ENCODE data around the gene ETFDH.
"Not testable (repeated sequence)": the region's sequence is repeated elsewhere in the genome, so short reads cannot be mapped to it uniquely, and the experiment has no call there.

The ETFDH gene

GRCh38 chr4:158678767-158679166, 6.7 kb downstream of the ETFDH start:
- DNase-seq (ENCODE audit: low read depth in 3 of 3, low spot score in 1 of 3) = no peak

DNA sequence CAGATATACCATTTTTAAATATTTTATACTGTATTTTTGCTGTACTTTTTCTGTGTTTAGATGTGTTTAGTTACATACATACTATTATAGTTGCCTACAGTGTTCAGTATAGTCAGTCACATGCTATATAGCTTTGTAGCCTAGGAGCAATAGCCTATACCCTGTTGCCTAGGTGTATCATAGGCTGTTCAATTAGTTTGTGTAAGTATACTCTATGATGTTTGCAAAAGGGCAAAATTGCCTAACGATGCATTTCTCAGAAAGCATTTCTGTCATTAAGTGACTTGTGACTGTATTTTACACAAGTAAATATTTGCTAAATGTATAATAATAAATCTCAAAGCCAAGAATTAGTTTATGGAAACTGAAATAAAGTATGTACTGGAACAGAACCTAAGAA, 9.5 kb downstream of the ETFDH start:
- no peak for DNase-seq (ENCODE audit: low read depth in 3 of 3, low spot score in 1 of 3)

GRCh38 chr4:158682066-158682465, 10.0 kb downstream of the ETFDH start:
- DNase-seq (ENCODE audit: low read depth in 3 of 3, low spot score in 1 of 3) = no peak

GRCh38 chr4:158688813-158689212, 16.7 kb downstream of the ETFDH start:
- no peak for DNase-seq (ENCODE audit: low read depth in 3 of 3, low spot score in 1 of 3)

DNA sequence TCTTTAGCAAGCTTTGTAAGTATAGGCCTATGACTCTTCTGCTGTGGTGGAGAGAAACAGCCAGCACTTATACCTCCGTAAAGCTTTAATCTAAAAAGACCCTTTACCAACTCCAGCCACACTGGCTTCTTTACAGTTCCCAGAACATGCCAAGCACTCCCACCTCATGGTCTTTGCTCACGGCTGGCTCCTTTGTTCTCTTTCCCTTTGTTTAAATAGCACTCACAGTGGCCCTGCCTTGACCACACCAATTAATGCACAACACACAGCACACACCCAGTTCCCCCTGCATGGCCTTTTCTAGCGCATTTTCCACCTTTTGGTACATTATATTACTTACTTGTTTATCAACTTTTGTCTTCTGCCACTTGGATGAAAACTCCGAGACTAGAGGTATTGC, 32.2 kb downstream of the ETFDH start:
- no peak for DNase-seq (ENCODE audit: low read depth in 3 of 3, low spot score in 1 of 3)

DNA sequence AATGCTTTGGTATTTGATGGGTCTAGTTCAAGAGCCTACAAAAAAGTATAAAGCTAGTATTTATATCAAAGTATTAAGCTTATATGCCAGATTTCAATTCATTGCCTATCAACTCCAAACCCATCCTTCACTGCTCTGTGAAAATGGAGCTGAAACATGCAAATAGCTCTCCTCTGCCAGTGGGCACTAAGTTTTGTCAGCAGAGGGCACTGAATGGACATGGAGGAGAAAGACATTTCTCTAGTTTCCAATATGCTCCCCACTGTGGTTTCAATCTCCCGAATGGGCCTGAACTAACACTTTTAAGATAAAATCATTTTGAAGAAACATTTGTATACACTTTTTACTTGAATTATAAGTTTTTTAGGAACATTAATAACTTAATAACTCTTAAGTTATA, 38.7 kb downstream of the ETFDH start:
- no peak for DNase-seq (ENCODE audit: low read depth in 3 of 3, low spot score in 1 of 3)

DNA sequence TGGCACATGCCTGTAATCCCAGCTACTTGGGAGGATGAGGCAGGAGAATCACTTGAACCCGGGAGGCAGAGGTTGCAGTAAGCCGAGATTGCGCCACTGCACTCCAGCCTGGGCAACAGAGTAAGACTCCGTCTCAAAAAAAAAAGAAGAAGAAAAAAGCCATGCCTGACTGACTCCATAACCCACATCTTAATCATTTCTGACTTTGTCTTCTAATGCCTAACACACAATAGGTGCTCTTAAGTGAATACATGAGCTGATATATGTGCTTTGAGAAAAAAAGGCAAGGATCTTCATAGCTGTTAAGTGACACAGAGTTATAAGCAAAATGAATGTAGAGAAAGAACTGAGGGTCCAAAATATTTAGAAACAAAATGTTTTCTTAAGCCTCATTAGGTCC, 40.5 kb downstream of the ETFDH start:
- not testable (repeated sequence) for DNase-seq (ENCODE audit: low read depth in 3 of 3, low spot score in 1 of 3)

DNA sequence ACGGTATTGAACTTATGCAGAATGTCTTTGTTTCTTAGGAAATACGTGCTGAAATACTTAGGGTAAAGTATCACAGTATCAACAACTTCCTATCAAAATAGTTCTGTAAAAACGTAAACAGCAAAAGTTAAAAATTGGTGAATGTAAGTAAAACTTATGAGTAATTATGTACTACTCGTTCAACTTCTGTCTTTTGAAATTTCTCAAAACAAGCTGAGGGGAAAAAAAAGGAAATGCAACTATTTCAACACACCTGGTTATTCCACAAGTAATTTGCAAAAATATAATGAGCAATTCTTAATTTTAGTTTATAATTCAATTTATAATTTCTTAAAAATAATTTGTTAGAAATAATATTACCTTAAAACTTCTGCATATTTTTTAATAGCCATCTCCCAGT, 42.8 kb downstream of the ETFDH start:
- no peak for DNase-seq (ENCODE audit: low read depth in 3 of 3, low spot score in 1 of 3)

DNA sequence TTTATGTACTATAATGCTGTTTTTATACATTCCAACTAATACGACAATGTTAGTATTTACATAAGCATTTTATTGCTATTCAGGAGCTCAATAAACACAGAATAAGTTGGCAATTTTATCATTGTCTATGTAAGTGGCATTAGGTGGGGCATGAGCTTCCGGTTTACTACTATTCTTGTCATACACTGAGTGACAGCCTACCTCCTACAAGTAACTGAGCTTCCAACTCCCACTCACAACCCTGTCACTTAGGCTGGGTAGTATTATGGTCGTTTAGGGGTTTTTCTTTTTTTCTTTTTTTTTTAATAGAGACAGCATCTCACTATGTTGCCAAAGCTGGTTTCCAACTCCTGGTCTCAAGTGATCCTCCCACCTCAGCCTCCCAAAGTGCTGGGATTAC, 43.7 kb downstream of the ETFDH start:
- DNase-seq (ENCODE audit: low read depth in 3 of 3, low spot score in 1 of 3) = no peak

GRCh38 chr4:158721680-158722079, 49.6 kb downstream of the ETFDH start:
- no peak for DNase-seq (ENCODE audit: low read depth in 3 of 3, low spot score in 1 of 3)

DNA sequence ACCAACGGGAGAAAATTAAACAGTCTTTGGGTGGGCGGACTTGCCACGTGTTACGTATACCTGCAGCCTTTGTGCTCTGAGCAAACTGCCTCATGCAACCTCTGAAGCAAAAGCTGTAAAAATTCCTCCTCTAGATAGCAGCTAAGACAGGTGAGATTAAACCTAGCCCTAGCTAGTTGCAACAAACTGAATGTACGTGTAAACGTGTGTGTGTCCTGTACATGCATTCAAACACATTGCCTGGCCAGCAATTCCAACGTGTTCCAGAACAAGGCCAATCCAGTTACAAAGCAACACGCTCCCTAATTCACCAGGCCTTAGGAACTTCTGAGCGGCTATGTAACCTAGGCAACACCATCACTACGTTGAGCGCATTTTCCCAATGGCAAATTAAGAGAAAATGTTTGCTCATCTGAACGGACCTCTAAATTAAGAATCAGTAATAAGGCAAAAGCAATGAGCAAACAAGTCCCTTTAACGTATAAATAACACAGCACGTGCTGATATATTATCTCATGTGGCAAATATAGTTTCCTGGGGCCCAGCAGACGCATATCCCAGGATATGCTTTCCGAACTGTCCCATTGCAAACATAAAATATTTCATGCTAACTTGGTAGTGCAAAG, 50.3 kb downstream of the ETFDH start:
- no peak for DNase-seq (ENCODE audit: low read depth in 3 of 3, low spot score in 1 of 3)

GRCh38 chr4:158722917-158723793, 51.1 kb downstream of the ETFDH start, which contains the start of gene PPID:
PPID (minus strand) TSS chr4:158723396; CDS start chr4:158723288, 108 bp downstream.
- peak; percentile 46 to 76 (median 56) for DNase-seq (ENCODE audit: low read depth in 3 of 3, low spot score in 1 of 3)

- DNase-seq (ENCODE audit: low read depth in 3 of 3, low spot score in 1 of 3) = no peak
These were observed 52.5 kb downstream of the ETFDH start for GRCh38 chr4:158724637-158725036.

DNA sequence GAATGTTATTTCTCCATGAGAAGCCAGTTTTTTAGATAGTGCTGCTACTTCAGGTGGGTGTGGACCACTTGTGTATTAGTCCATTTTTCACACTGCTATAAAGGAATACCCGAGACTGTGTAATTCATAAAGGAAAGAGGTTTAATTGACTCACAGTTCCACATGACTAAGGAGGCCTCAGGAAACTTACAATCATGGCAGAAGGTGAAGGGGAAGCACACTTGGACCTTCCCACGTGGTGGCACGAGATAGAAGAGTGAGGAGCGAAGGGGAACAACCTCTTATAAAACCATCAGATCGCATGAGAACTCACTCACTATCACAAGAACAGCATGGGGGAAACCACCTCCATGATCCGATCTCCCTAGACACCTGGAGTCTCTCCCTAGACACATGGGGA, 54.5 kb downstream of the ETFDH start:
- DNase-seq (ENCODE audit: low read depth in 3 of 3, low spot score in 1 of 3) = no peak

GRCh38 chr4:158728236-158728635, 56.1 kb downstream of the ETFDH start:
- no peak for DNase-seq (ENCODE audit: low read depth in 3 of 3, low spot score in 1 of 3)

- DNase-seq (ENCODE audit: low read depth in 3 of 3, low spot score in 1 of 3) = peak in 2 of 3 donors; percentile 12 to 14
These were observed 57.8 kb downstream of the ETFDH start for GRCh38 chr4:158729716-158730559.

- DNase-seq (ENCODE audit: low read depth in 3 of 3, low spot score in 1 of 3) = no peak
These were observed 66.8 kb downstream of the ETFDH start for GRCh38 chr4:158738866-158739265.

- DNase-seq (ENCODE audit: low read depth in 3 of 3, low spot score in 1 of 3) = no peak
These were observed 67.5 kb downstream of the ETFDH start for GRCh38 chr4:158739600-158739999.

DNA sequence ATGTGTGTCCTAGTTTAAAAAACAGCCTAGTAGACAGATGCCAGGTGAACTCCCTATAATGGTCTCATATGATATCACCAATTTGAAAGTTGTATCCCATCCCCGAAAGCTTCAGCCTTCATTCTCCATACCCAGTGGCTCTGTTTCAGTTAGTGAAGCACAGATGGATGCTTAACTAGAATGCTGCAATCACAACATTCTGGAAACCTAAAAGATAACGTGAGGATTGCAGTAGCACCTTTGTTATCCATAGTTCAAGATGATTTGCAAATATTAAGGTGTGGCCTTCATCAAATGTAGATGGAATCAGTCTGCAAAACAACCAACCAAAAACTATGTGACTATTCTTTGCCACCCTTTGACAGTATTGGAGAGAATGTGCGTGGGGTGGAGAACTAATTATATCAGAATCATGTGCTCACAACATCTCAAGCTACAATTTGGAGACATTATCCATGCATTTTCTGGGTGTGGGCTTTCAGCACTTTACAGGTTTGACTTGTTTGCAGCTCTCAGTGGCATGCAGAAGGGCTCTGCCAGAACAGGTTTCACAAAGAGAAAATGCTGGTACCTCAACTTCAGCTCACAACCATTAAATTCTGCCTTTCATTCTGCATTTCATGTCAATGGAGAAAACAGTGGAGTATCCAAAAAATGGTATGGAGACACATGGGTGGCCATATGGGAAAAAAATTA, 69.4 kb downstream of the ETFDH start:
- no peak for DNase-seq (ENCODE audit: low read depth in 3 of 3, low spot score in 1 of 3)

DNA sequence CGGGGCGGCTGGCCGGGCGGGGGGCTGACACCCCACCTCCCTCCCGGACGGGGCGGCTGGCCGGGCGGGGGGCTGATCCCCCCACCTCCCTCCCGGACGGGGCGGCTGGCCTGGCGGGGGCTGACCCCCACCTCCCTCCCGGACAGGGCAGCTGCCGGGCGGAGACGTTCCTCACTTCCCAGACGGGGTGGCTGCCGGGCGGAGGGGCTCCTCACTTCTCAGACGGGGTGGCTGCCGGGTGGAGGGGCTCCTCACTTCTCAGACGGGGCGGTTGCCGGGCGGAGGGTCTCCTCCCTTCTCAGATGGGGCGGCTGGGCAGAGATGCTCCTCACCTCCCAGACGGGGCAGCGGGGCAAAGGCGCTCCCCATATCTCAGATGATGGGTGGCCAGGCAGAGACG, 74.4 kb downstream of the ETFDH start:
- DNase-seq (ENCODE audit: low read depth in 3 of 3, low spot score in 1 of 3) = not testable (repeated sequence)

DNA sequence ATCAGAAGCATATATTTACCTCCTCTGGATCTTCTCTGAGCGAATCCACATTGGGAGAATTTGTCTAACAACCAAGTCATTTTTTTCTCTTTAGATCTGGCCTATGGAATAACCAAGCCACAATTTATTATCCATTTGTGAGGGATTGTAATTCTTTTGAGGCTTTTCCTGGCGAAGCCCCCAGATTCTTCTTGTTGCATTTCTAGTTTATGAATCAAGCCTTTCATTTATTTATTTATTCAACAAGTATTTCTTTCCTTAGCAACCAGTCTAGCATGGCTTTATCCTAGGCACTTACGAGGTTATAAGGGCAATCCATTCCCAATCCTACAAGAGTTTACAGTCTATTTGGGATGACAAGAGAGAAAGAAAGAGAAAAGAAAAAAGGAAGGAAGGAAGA, 78.3 kb downstream of the ETFDH start:
- DNase-seq (ENCODE audit: low read depth in 3 of 3, low spot score in 1 of 3) = no peak

Measured in stimulated activated CD4-positive, alpha-beta T cell treated with anti-CD3 and anti-CD28 coated beads, TNF-alpha, amount 100 ng/mL, for 1 hour (primary cell).